ENCODE results near the gene TRRAP. TPM values are rescaled to one million over a fixed set of nuclear protein-coding genes. Genes with fewer than 3 reads are reported as not detected.

The TRRAP gene
- total RNA-seq, 1 donor from 2014 or later, result 30.4 TPM

- H3K36me3 Mint-ChIP-seq (ENCODE audit: low read depth), result peaks cover 57% of the 10 kb centered on the region
- no peak for DNase-seq (ENCODE audit: low spot score)
- TF ChIP-seq CTCF (IDR thresholded peaks at IDR 0.05), result peak; percentile 77
- no peak overlapping the region for H3K4me3 Mint-ChIP-seq (ENCODE audit: unreplicated experiment)
- peaks cover 20% of the 10 kb centered on the region for H3K4me1 Mint-ChIP-seq (ENCODE audit: low read depth)
- H3K9me3 Mint-ChIP-seq (ENCODE audit: low read depth), result no peaks in the 10 kb centered on the region
- peak overlapping the region; percentile 24 for H3K27ac Mint-ChIP-seq (ENCODE audit: unreplicated experiment)
- no peaks in the 10 kb centered on the region for H3K27me3 Mint-ChIP-seq (ENCODE audit: low read depth)
These were observed 158.3 kb downstream of the TRRAP start for GRCh38 chr7:99036546-99037111.

GRCh38 chr7:99037327-99037940, 159.1 kb downstream of the TRRAP start:
- Mint-ChIP-seq H3K36me3 (ENCODE audit: low read depth) (peaks cover 58% of the 10 kb centered on the region), H3K9me3 (ENCODE audit: low read depth) (no peaks in the 10 kb centered on the region), H3K4me3 (ENCODE audit: unreplicated experiment) (no peak overlapping the region), H3K4me1 (ENCODE audit: low read depth) (peaks cover 24% of the 10 kb centered on the region), H3K27me3 (ENCODE audit: low read depth) (no peaks in the 10 kb centered on the region), H3K27ac (ENCODE audit: unreplicated experiment) (no peak overlapping the region)
- no peak for TF ChIP-seq CTCF (IDR thresholded peaks at IDR 0.05)
- no peak for DNase-seq (ENCODE audit: low spot score)

DNA sequence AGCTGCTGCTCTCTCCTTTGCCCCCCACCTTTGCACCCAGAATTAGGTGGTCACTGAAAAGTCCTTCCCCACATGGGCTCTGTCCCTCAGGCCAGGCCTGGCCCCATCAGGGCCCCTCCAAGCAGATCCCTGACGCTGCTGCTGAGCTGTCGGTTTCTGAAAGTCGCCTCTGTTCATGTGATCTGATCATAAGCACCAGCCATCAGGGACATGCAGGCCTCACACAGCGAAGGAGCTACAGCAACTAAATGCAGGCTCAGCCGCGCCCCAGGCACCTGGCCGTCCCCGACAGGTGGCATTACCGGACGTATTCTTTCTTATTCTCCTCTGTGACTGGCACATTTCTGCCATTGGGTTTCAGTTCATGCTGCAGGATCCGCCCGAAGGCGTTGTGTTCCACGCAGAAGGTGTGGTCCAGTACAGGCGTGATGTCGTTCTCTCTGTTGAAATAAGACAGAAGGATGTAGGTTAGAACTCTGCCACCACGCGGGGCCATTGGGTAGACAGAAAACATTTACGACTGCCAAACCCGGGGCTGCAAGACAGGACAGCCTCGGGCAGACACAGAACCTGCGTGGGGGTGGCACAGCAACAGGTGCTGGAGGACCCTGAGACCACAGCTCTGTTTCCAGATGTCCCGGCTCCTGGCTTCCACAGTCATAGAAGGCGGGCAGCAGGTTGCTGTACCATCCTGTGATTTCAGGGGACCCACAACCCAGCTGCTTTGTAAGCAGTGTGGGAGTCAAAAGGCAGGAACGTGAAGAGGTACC, 159.9 kb downstream of the TRRAP start:
- no peak for TF ChIP-seq CTCF (IDR thresholded peaks at IDR 0.05)
- H3K9me3 Mint-ChIP-seq (ENCODE audit: low read depth), result no peaks in the 10 kb centered on the region
- peaks cover 33% of the 10 kb centered on the region for H3K4me1 Mint-ChIP-seq (ENCODE audit: low read depth)
- DNase-seq (ENCODE audit: low spot score), result no peak
- H3K36me3 Mint-ChIP-seq (ENCODE audit: low read depth), result peaks cover 56% of the 10 kb centered on the region
- H3K27me3 Mint-ChIP-seq (ENCODE audit: low read depth), result no peaks in the 10 kb centered on the region
- no peak overlapping the region for H3K27ac Mint-ChIP-seq (ENCODE audit: unreplicated experiment)
- H3K4me3 Mint-ChIP-seq (ENCODE audit: unreplicated experiment), result no peak overlapping the region

DNA sequence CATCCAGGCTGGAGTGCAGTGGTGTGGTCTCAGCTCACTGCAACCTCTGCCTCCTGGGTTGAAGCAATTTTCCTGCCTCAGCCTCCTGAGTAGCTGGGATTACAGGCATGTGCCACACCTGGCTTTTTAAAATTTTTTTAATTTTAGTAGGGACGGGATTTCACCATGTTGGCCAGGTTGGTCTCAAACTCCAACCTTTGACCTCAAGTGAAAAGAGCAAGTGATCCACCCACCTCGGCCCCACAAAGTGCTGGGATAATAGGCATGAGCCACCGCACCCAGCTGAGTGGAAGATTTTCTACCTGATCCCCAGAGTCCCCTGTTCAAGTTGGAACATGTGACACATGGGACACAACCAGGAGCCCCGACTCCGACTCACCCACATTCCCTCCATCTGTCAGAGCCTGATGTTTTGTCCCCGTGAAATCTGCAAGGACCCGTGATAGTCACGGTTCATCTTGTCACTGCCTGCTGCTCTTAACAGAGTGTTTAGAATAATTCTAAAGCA, 161.1 kb downstream of the TRRAP start:
- Mint-ChIP-seq H3K27ac (ENCODE audit: unreplicated experiment) (peak overlapping the region; percentile 32), H3K27me3 (ENCODE audit: low read depth) (no peaks in the 10 kb centered on the region), H3K9me3 (ENCODE audit: low read depth) (no peaks in the 10 kb centered on the region), H3K4me3 (ENCODE audit: unreplicated experiment) (no peak overlapping the region), H3K4me1 (ENCODE audit: low read depth) (peaks cover 39% of the 10 kb centered on the region), H3K36me3 (ENCODE audit: low read depth) (peaks cover 62% of the 10 kb centered on the region)
- no peak for DNase-seq (ENCODE audit: low spot score)
- no peak for TF ChIP-seq CTCF (IDR thresholded peaks at IDR 0.05)

All from chondrocyte (in vitro differentiated cells).